Measurements from ENCODE around the gene THBS2. TPM values are rescaled to one million over a fixed set of nuclear protein-coding genes. Genes with fewer than 3 reads are reported as not detected.

THBS2 gene
- total RNA-seq, 1 donor from 2014 or later = 0.23 TPM

- no peak overlapping the region for H3K4me3 Mint-ChIP-seq (ENCODE audit: unreplicated experiment)
- H3K36me3 Mint-ChIP-seq (ENCODE audit: low read depth, unreplicated experiment) = no peaks in the 10 kb centered on the region
- no peak for TF ChIP-seq CTCF (IDR thresholded peaks at IDR 0.05; ENCODE audit: unreplicated experiment)
- H3K9me3 Mint-ChIP-seq (ENCODE audit: unreplicated experiment) = peaks cover 6% of the 10 kb centered on the region
- H3K4me1 Mint-ChIP-seq (ENCODE audit: unreplicated experiment) = peaks cover 12% of the 10 kb centered on the region
- DNase-seq (ENCODE audit: low spot score) = no peak
- H3K27ac Mint-ChIP-seq (ENCODE audit: unreplicated experiment) = no peak overlapping the region
- H3K27me3 Mint-ChIP-seq (ENCODE audit: unreplicated experiment) = peaks cover 11% of the 10 kb centered on the region
Observed at GRCh38 chr6:169256061-169256460, 2.4 kb upstream of the THBS2 start.

GRCh38 chr6:169255643-169256042 lies 2.0 kb upstream of the THBS2 start:
- Mint-ChIP-seq H3K27ac (ENCODE audit: unreplicated experiment) (no peak overlapping the region), H3K4me1 (ENCODE audit: unreplicated experiment) (peaks cover 12% of the 10 kb centered on the region), H3K27me3 (ENCODE audit: unreplicated experiment) (peaks cover 11% of the 10 kb centered on the region), H3K4me3 (ENCODE audit: unreplicated experiment) (no peak overlapping the region), H3K9me3 (ENCODE audit: unreplicated experiment) (peaks cover 6% of the 10 kb centered on the region), H3K36me3 (ENCODE audit: low read depth, unreplicated experiment) (no peaks in the 10 kb centered on the region)
- DNase-seq (ENCODE audit: low spot score) = no peak
- TF ChIP-seq CTCF (IDR thresholded peaks at IDR 0.05; ENCODE audit: unreplicated experiment) = no peak

GRCh38 chr6:169254456-169255316 lies 1.0 kb upstream of the THBS2 start:
- H3K4me1 Mint-ChIP-seq (ENCODE audit: unreplicated experiment) = peaks cover 12% of the 10 kb centered on the region
- H3K27ac Mint-ChIP-seq (ENCODE audit: unreplicated experiment) = no peak overlapping the region
- no peak for DNase-seq (ENCODE audit: low spot score)
- no peak for TF ChIP-seq CTCF (IDR thresholded peaks at IDR 0.05; ENCODE audit: unreplicated experiment)
- no peak overlapping the region for H3K4me3 Mint-ChIP-seq (ENCODE audit: unreplicated experiment)
- no peaks in the 10 kb centered on the region for H3K36me3 Mint-ChIP-seq (ENCODE audit: low read depth, unreplicated experiment)
- peaks cover 6% of the 10 kb centered on the region for H3K9me3 Mint-ChIP-seq (ENCODE audit: unreplicated experiment)
- H3K27me3 Mint-ChIP-seq (ENCODE audit: unreplicated experiment) = peaks cover 11% of the 10 kb centered on the region

- peaks cover 12% of the 10 kb centered on the region for H3K4me1 Mint-ChIP-seq (ENCODE audit: unreplicated experiment)
- no peak overlapping the region for H3K27ac Mint-ChIP-seq (ENCODE audit: unreplicated experiment)
- DNase-seq (ENCODE audit: low spot score) = no peak
- no peak for TF ChIP-seq CTCF (IDR thresholded peaks at IDR 0.05; ENCODE audit: unreplicated experiment)
- H3K9me3 Mint-ChIP-seq (ENCODE audit: unreplicated experiment) = peaks cover 6% of the 10 kb centered on the region
- H3K36me3 Mint-ChIP-seq (ENCODE audit: low read depth, unreplicated experiment) = peaks cover 4% of the 10 kb centered on the region
- H3K4me3 Mint-ChIP-seq (ENCODE audit: unreplicated experiment) = no peak overlapping the region
- H3K27me3 Mint-ChIP-seq (ENCODE audit: unreplicated experiment) = peaks cover 13% of the 10 kb centered on the region
Observed at GRCh38 chr6:169252505-169253189, 999 bp downstream of the THBS2 start.

All from endothelial cell (in vitro differentiated cells).